HG03095 (cell line): ENCODE results near the gene CATSPERE.
"Not testable (repeated sequence)": the region's sequence is repeated elsewhere in the genome, so short reads cannot be mapped to it uniquely, and the experiment has no call there.

Experiments used
- ATAC-seq: cut with Tn5 transposase; IDR thresholded peaks from one replicate; pipeline ENCODE4 v1.9.1; 2021; ENCODE audit warnings: moderate library complexity; ENCODE audit not compliant: unreplicated experiment

CATSPERE gene

DNA sequence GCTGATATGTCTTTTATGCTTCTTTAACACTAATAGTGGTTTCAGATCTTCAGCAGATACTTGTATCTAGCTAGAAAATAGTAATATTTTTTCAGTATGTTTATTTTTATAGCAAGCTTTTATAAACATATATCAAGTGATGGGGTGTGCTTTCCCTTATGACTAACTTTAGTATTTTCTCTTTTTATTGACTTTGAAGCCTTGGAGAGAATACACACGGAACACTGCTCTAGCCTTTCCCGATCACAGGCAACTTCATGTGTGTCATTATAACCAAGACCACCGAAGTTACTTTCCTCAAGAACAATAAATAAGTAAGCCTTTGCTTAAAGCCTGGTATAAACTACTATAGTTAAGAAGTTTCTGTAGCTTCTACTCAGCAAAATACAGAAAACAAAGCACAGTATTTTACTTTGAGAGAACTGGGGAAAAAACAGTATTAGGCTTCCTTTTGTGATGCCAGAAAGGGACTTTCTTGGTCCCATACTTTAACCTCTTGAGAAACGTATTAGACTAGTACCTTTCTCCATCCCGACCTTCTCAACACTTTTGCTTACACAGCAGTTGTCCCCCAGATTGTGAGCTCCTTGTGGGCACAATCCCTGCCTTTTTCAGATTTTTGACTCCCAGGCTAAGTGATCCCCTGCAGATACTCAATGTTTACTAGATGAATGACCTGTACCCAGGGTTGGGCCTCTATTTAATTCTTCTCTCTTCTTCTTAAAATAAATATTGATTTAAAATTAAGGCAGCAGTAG lies 12.6 kb upstream of the CATSPERE start:
- no peak for ATAC-seq

DNA sequence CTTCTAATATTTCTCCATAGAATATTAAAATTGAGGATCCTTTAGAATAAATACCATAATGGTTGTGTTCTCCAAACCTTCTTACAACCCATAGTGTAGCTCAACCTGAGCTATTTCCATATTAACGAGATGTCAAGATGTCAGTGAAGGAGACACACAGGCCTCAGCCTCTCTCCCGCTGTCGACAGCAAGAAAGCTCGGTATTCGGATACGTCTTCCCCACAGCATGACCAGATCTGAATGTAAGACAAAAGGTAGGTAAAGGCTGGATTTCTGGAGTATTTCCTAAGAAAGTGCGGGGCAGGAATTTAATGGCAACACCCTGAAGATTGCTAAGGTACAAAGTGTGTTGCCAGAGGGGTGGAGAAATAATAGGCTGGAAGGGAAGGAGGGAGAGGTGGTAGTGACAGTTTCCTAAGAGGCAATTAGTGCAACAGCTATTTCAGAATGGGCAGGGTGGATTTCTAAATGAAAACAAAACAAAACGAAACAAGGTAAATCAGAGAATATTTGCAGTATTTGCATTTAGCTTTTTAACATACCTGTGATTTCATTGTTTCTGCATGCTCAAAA lies 11.1 kb upstream of the CATSPERE start:
- ATAC-seq = no peak

DNA sequence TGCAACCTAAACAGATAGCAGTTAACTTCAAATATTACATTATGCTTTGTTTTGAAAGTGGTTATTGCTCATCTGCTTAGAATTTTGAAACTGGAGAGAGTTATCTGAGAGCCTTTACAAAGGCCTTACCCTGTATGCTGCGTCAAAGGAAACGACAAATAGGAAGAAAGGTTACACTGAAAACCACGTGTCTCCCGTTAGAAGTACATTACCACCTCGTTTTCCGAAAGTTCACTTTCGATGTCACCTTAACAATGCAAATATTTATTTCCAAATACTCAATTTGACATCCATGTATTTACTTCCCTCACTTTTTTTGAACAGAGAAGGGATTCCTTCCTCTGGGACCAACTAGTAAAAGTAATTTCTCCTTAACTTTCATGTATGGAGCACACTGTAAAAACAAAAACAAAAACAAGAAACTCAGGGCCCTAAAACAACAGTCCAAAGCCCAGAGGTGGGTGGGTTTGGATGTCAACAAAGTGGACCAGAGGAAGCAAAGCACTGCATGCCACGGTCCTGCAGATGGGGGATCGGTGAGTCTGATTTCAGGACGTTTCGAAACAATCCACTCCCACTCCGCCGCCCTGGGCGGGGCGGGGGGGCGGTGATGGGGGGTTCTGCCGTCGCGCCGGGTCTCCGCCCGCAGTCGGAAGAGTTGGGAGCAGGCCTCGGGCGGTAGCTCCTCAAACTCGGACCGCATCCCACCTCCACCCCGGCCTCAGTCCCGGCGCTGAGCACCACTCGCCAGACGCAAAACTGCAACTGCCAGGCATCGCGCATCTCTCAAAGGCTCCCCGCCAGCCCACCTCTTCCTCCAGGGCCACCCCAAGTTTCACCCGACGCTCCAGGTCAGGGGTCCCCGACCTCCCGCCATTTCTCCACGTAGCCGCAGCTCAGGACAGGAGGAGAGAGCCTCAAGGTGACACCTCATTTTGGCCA lies 10.2 kb upstream of the CATSPERE start:
- peak; percentile 11 for ATAC-seq

DNA sequence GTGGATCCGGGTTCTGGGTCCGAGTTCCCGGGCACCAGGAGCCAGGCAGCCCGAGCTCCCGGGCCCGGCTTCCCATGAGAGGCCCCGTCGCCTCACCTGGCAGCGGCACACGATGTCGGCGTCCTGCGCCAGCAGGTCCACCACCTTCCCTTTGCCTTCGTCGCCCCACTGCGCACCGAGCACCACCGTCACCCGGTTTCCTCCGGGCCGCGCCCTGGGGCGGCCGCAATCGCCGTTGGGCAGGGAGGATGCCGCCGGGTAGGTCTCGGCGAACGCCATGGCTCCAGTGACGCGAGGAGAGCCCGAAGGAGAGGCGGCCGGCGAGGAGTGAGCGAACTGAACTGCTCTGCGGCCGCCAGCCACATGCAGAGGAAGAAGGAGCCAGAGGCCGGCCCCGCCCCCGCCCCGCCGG lies 9.5 kb upstream of the CATSPERE start, which contains the start of gene ADSS2:
ADSS2 (minus strand) TSS at position 371 of the 412 bp plus-strand sequence; CDS start at position 279, 92 bp downstream.
- peak; percentile 20 for ATAC-seq

DNA sequence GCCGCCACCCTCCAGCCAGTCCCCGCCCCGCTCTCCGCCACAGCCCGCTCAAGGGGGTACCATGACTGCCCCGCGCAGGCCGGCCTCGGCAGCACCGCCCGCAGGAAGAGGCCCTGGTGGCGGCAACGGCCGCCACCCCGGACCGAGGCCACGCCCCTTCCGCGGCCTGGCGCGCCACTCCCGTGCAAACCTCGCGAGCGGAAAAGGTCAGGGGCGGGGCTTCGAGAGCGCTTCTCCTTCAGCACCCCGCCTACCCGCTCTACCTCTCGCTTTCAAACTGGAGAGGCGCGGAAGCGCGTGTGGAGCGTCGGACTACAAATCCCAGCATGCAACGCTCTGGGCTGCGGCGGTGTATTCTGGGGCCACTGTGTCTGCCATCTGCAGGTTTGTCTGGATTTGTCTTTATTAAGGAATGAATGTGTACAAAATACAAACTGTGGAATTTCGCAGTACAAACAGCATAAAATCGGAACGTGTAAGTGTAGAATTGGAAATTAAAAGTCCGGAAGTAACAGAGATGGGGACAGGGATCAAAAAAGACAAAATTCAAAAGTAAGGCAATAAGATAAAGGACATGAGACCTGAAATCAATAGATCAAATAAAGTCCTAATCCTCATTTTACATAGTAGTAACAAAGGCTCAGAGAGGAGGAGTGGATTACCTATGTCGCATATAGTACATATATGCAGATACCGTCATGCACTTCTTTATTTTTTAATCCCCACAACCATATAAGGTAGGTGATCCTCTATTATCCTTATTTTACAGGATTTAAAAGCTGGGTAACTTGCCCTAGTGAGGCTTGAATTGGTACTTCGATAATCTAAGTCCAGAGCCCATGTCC lies 8.9 kb upstream of the CATSPERE start:
- ATAC-seq = peak; percentile 90

DNA sequence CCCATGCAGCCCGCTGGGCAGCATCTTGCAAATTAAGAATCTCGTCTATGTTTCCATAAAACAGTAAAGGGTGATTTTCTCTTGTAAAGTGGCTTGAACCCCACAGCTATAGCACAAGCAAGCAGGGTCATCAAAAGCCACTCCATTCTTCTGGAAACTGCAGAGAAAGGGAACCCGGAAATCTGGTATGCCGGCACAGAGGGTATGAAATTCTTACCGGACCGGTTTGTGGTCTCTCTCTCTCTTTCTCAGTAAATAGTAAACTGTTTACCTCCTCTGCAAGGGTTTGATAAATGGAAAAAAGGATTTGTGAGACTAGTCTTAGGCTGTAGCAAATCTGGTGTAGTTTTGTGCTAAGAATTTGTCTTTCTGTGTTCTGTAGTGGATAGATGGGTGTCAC lies 6.7 kb upstream of the CATSPERE start:
- no peak for ATAC-seq

DNA sequence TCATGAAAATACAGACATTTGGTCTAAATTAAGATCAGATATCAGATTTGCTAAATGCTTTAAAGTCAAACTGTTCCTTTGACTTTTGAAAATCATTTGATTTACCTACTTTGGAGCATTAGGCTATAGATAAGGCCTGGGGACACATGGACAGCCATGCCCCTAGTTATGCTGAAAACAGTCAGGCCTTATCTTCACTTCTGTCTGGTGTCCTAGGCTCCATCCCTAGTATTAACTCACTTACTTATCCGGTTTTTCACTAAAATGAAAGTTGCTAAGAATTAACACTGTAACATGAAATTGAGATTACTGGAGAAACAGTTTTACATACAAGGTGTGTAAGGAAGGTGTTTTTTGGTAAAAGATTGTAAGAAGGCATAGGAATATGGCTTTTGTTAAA lies 4.5 kb upstream of the CATSPERE start:
- ATAC-seq = no peak

DNA sequence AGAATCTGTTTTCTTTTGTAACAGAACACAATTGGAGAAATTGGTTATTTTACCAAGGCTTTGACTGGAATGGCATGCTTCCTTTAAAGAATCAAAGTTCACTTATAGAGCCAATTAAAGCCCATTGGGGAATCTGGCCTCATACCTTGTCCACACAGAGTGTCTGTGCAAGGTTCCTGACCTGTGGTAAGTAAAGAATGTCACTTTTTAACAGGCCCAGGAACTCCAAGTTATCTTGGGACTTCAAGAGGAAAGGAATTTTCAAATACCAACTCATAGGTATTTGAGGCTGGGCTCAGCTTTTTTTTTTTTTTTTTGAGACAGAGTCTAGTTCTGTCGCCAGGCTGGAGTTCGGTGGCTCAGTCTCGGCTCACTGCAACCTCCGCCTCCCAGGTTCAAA lies 2.3 kb upstream of the CATSPERE start:
- ATAC-seq = no peak

DNA sequence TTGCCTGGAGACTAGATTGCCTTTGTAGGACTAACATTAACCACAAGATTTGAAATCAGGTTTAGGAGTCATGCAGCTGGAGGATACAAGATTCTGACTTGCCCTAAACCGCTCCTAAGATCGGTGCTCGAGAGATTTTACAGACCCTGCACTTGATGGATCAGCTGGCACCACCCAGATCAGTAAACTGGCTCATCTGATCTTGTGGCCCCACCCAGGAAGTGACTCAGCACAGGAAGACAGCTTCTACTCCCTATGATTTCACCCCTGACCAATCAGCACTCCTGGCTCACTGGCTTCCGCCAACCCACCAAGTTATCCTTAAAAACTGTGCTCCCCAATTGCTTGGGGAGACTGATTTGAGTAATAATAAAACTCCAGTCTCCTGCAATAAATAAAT lies 876 bp upstream of the CATSPERE start:
- no peak for ATAC-seq

DNA sequence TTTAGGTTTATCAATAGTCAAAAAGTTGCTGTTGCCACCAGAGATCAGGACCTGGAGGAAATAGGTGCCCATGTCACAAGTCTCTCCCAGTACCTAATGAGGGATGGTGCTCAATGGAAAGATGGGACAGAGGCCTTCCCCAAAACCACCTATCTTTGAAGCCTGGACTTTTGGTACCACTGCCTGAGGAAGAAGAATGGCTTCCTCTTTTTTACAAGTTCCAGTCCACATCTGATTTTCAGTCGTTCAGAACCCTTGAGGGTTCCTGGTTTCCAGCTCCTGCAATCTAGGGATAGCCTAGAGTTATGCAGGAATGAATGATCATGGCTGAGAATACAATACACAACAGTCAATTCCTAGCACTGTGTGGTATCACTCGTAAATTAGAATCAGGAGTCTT lies 5.7 kb downstream of the CATSPERE start:
- no peak for ATAC-seq

DNA sequence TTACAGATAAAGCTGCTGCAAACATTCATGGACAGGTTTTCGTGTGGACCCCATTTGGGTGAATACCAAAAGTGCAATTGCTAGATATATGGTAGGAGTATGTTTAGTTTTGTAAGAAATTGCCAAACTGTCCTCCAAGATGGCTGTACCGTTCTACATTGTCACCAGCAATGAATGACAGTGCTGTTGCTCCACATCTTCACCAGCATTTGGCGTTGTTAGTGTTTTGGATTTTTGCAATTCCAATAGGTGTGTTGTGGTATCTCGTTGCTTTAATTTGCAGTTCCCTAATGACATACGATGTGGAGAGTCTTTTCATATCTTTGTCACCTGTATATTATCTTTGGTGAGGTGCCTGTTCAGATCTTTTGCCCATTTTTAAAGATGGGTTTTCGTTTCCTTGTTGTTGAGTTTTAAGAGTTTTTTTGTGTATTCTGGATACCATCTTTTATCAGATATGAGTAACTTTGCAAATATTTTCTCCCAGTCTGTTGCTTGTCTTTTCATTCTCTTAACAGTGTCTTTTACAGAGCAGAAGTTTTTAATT lies 12.1 kb downstream of the CATSPERE start:
- ATAC-seq = no peak

DNA sequence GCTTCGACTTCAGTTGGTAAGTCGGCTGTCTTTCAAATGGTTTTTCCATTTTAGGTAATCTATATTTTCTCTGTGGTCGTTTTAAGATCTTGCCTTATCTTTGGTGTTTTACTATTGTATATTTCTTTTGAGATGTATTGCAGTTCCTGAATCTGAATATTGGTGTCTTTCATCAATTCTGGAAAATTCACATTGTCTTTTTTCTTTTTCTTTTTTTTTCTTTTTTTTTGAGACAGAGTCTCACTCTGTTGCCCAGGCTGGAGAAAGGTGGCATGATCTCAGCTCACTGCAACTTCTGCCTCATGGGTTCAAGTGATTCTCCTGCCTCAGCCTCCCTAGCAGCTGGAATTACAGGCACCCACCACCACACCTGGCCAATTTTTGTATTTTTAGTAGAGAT lies 23.9 kb downstream of the CATSPERE start:
- not testable (repeated sequence) for ATAC-seq

DNA sequence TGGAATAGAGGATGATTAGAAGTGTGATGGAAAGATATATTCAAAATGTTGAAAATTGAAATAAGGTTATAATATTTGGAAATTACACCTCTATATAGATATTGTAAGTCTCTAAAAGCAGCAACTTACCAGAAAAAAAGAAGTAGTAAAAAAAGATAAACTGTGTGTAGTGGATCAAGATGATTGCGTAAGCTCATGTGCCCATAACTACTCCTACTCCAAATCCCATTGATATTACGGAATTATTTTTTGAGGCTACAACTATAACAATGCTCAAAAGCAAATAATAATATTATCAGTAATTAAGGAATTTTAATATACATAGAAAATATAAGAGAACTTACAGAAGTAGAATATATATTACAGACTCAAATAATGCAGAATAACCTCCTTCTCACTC lies 33.6 kb downstream of the CATSPERE start:
- no peak for ATAC-seq

DNA sequence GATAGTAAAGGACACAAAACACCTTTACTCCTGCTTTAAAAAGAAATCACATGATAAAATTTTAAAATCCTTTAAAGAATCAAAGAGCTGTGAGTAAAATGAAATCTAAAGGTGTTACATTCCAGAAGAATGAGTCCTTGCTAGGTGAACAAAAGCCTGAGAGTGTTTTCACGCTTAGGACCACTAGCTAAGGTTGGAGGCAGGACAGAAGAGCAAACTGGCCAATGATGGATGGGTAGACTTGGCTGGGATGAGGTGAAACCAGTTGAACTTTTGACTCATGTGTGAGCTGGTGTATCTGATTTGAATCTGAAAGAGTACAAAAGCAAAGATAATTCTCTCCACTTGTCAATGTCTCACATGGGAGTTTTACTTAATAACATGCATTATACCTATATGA lies 35.1 kb downstream of the CATSPERE start:
- ATAC-seq = no peak

DNA sequence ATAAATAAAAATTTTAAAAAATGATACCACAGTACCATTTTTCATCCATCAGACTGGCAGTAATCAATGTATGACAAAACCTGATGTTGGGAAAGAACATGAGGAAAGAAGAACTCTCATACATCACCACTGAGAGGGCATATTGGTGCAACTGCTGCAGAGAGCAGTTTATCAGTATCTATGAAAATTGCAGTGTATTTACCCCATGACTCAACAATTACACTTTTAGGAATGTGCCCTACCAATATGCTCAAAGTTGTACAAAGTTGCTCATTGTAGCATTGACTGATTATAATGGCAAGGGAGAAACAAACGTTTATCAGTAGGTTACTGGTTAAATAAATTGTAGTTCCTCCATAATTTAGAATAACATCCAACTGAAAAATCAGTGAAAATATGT lies 36.7 kb downstream of the CATSPERE start:
- no peak for ATAC-seq

DNA sequence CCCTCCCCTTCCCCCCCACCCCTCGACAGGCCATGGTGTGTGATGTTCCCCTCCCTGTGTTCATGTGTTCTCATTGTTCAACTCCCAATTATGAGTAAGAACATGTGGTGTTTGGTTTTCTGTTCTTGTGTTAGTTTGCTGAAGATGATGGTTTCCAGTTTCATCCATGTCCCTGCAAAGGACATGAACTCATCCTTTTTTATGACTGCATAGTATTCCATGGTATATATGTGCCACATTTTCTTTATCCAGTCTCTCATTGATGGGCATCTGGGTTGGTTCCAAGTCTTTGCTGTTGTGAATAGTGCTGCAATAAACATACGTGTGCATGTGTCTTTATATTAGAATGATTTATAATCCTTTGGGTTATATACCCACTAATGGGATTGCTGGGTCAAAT lies 38.4 kb downstream of the CATSPERE start:
- ATAC-seq = not testable (repeated sequence)

DNA sequence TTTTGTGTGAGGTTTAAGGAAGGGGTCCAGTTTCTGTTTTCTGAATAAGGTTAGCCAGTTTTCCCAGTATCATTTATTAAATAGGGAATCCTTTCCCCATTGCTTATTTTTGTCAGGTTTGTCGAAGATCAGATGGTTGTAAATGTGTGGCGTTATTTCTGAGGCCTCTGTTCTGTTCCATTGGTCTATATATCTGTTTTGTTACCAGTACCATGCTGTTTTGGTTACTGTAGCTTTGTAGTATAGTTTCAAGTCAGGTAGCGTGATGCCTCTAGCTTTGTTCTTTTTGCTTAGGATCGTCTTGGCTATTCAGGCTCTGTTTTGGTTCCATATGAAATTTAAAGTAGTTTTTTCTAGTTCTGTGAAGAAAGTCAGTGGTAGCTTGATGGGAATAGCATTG lies 39.4 kb downstream of the CATSPERE start:
- not testable (repeated sequence) for ATAC-seq

DNA sequence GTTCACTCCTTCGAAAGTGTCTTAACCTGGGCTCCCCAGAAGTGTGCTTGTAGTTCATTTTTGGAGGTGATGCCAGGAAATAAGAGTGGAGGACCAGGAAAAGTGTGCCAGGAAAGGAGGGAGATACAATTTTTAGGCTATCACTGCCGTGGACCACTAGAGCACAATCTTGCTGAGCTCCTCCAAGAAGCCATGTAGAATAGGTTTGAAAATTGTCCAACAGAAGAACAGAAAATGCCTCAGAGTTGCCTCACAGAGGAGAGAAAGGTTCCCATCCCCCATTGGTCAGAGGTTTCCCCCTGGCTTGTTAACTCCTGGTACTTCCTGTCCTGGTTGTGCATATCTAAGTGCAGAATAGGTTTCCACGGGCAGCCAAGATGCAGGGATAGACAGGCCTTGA lies 41.6 kb downstream of the CATSPERE start:
- ATAC-seq = no peak

DNA sequence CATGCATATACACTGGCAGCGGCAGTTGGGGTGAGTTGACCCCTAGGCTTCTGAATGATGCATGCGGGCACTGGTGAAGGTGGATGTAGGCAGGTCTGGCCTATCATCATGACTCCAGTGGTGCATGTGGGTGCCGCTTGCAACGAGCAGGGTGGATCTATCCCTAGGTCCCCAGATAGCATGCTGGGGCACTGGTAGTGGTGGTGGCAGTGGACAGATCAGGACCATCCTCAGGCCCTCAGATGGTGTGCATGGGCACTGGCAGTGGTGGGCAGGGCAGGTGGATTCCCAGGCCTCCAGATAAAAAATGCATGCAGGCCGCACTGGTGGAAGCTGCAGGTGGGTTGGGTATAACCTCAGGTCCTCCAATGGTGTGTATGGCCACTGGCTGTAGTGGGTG lies 52.4 kb downstream of the CATSPERE start:
- ATAC-seq = no peak

DNA sequence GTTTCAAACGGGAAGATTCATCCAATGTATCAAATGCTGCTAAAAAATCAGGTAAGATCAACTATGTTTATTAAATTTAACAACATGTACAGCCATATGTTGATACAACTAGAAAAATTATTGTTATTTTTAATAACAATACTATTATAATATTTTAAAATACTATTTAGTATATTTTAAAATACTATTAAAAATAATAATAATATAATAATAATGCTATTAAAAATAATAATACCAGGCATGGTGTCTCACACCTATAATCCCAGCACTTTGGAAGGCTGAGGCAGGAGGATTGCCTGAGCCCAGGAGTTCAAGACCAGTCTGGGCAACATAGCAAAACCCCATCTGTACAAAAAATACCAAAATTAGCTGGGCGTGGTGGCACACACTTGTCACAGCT lies 54.6 kb downstream of the CATSPERE start:
- ATAC-seq = no peak
